ENCODE results near the gene SOWAHB. TPM values are rescaled to one million over a fixed set of nuclear protein-coding genes. Genes with fewer than 3 reads are reported as not detected.
"Not testable (repeated sequence)": the region's sequence is repeated elsewhere in the genome, so short reads cannot be mapped to it uniquely, and the experiment has no call there.

SOWAHB gene
- total RNA-seq, 1 experiment from 2014 or later = not detected

DNA sequence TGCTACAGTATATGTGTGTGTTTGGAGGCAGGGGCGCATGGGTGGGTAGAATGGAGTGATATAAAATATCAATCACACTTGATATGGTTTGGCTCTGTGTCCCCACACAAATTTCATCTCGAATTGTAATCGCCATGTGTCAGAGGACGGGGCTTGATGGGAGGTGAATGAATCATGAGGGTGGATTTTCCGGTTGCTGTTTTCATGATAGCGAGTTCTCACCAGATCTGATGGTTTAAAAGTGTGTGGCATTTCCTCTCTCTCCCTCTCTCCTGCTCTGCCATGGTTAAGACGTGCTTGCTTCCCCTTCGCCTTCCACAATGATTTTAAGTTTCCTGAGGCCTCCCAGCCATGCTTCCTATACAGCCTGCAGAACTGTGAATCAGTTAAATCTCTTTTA, 14.8 kb downstream of the SOWAHB start:
- H3K4me1 ChIP-seq (replicated peaks) = peaks cover 18% of the 10 kb centered on the region
- peak overlapping the region; percentile 94 for H3K27ac ChIP-seq
- DNase-seq (ENCODE audit: low read depth in 1 of 2, low spot score in 2 of 2) = peak; percentile 71 to 81
- no peak overlapping the region for H3K4me3 ChIP-seq
- no peaks in the 10 kb centered on the region for H3K36me3 ChIP-seq
- no peaks in the 10 kb centered on the region for H3K9me3 ChIP-seq (replicated peaks)
- H3K27me3 ChIP-seq (replicated peaks) = no peaks in the 10 kb centered on the region

DNA sequence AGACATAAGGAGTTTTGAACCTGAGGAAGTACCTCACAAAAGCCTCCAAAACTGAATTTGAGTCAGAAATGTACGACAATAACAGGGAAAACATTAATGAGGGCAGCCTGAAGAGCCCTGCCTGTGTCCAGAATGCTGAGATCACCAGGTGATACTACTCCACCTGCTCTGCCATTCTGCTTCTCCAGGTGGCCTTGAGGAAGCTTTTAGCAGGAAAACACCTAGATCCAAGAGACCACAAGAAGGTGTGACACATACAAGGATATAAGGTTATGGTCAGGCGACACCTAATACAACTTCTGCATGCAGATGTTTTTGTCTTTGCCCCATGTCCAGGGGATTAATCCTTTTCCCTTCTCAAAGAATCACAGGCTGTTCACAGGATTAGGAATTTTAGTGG, 15.3 kb downstream of the SOWAHB start:
- H3K4me3 ChIP-seq = no peak overlapping the region
- H3K4me1 ChIP-seq (replicated peaks) = peaks cover 18% of the 10 kb centered on the region
- H3K36me3 ChIP-seq = no peaks in the 10 kb centered on the region
- H3K27ac ChIP-seq = peak overlapping the region; percentile 94
- H3K9me3 ChIP-seq (replicated peaks) = no peaks in the 10 kb centered on the region
- DNase-seq (ENCODE audit: low read depth in 1 of 2, low spot score in 2 of 2) = no peak
- no peaks in the 10 kb centered on the region for H3K27me3 ChIP-seq (replicated peaks)

DNA sequence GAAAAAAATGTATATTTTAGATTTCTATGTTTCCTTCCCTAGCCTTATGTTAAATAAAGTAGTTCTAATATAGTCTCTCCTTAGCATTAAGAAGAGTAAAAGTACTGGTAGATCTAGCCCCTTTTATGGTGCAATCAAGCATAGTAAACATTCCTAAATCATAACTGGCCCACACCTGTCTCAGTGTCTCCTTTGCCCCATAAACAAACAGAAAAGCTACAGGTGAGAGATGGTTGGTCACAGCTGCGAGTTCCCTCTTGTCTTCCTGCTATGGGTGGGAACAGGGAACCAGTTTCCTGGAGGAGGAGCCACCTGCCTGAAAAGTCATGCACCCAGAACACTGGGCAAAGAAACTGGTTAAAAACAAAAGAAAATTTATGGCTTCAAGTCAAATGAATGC, 16.6 kb downstream of the SOWAHB start:
- DNase-seq (ENCODE audit: low read depth in 1 of 2, low spot score in 2 of 2) = no peak
- Histone ChIP-seq H3K36me3 (no peaks in the 10 kb centered on the region), H3K27me3 (replicated peaks) (no peaks in the 10 kb centered on the region), H3K27ac (no peak overlapping the region), H3K9me3 (replicated peaks) (no peaks in the 10 kb centered on the region), H3K4me1 (replicated peaks) (peaks cover 18% of the 10 kb centered on the region), H3K4me3 (no peak overlapping the region)

DNA sequence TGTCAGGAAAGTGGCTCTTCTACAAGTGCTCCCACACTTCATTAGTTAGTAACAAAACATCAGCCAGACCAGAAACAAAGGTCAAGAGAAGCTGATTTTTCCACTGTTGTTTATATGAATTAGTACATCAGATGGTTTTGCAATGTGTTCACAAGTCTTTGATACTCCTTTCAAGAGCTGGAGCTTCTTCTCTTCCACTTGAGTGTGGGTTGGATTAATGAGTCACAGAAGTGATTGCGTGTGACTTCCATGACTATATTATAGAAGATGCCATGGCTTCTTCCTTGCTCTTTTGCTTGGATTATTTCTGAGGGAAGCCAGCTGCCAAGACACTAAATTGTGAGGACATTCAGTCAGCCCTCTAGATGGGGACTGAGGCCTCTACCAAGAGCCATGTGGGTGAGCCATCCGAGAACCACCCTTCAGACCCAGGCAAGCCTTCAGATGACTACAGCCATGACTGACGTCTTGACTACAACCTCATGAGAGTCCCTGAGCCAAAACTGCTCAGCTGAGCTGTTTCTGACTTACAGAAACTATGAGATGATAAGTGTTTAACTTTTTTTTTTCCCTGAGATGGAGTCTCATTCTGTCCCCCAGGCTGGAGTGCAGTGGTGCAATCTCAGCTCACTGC, 18.1 kb downstream of the SOWAHB start:
- Histone ChIP-seq H3K27ac (no peak overlapping the region), H3K27me3 (replicated peaks) (no peaks in the 10 kb centered on the region), H3K4me1 (replicated peaks) (peaks cover 18% of the 10 kb centered on the region), H3K9me3 (replicated peaks) (no peaks in the 10 kb centered on the region), H3K4me3 (no peak overlapping the region), H3K36me3 (no peaks in the 10 kb centered on the region)
- DNase-seq (ENCODE audit: low read depth in 1 of 2, low spot score in 2 of 2) = no peak

DNA sequence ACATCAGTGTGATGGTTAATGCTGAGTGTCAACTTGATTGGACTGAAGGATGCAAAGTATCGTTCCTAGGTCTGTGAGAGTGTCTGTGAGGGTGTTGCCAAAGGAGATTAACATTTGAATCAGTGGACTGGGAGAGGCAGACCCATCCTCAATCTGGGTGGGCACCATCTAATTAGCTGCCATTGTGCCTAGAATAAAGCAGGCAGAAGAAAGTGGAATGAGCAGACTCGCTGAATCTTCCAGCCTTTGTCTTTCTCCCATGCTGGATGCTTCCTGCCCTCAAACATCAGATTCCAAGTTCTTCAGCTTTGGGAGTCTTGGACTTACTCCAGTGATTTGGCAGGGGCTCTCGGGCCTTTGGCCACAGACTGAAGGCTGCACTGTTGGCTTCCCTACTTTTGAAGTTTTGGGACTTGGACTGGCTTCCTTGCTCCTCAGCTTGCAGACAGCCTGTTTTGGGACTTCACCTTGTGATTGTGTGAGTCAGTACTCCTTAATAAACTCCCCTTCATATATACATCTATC, 19.2 kb downstream of the SOWAHB start:
- not testable (repeated sequence) for H3K27ac ChIP-seq; DNase-seq (ENCODE audit: low read depth in 1 of 2, low spot score in 2 of 2); H3K27me3 ChIP-seq (replicated peaks); H3K36me3 ChIP-seq; H3K9me3 ChIP-seq (replicated peaks); H3K4me3 ChIP-seq
- peaks cover 14% of the 10 kb centered on the region for H3K4me1 ChIP-seq (replicated peaks)

DNA sequence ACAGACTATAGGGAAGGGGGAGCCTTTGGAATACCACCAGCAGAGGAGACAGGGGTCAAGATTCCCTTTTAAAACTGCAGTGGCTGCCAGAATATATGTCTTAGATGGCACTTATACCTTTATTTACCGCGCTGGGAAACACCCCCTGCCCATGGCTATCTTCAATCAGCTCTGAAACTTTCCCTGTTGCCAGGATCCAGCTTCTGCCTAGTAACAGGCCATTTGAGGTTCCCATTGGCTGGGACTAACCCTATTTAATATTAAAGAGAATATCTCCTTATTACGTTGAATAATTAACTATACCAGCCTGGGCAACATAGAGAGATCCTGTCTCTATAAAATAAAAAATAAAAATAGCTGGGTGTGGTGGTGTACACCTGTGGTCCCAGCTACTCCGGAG, 23.8 kb downstream of the SOWAHB start:
- Histone ChIP-seq H3K4me1 (replicated peaks) (peaks cover 4% of the 10 kb centered on the region; the same call in 1 of the 2 replicates), H3K27me3 (replicated peaks) (no peaks in the 10 kb centered on the region), H3K4me3 (no peak overlapping the region), H3K9me3 (replicated peaks) (no peaks in the 10 kb centered on the region), H3K36me3 (no peaks in the 10 kb centered on the region), H3K27ac (no peak overlapping the region)
- DNase-seq (ENCODE audit: low read depth in 1 of 2, low spot score in 2 of 2) = no peak

DNA sequence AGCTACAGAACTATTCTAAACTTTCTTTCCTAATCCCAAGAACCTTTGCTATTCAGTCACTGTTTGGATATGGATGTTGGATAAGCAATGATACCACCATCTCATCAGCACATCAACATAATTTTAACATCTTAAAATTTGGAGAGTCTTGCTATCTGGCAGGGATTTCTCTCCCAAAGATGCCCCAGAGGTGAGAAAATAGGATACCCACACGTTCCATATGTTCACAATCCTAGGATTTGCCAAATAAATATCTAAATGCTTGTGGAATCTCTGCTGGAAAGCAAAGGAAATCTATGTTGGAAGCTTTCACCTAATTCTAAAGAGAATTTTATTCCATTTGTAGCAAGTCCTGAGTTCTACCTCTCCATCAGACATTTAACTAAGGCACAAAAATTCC, 24.4 kb downstream of the SOWAHB start:
- Histone ChIP-seq H3K36me3 (no peaks in the 10 kb centered on the region), H3K9me3 (replicated peaks) (no peaks in the 10 kb centered on the region), H3K27me3 (replicated peaks) (no peaks in the 10 kb centered on the region), H3K4me1 (replicated peaks) (peaks cover 9% of the 10 kb centered on the region), H3K4me3 (no peak overlapping the region), H3K27ac (no peak overlapping the region)
- DNase-seq (ENCODE audit: low read depth in 1 of 2, low spot score in 2 of 2) = no peak

DNA sequence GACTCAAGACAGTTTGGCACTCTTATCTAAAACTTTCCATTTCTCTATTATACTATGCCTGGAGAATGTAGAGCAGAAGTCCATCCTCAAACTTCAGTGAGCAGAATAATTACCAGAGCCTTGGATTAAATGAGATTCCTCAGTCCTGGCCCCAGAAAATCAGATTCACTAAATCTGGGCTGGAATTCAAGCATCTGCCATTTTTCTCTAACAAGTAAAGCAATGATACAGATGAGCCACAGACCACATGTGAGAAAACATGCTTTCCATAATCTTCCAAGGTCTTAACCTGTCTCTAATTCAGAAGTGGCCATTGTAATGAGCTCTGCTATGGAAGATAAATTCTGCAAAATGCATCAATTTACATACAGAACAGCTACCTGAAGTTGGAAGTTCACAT, 25.4 kb downstream of the SOWAHB start:
- Histone ChIP-seq H3K9me3 (replicated peaks) (no peaks in the 10 kb centered on the region), H3K4me1 (replicated peaks) (peaks cover 12% of the 10 kb centered on the region), H3K36me3 (no peaks in the 10 kb centered on the region), H3K27ac (no peak overlapping the region), H3K27me3 (replicated peaks) (no peaks in the 10 kb centered on the region), H3K4me3 (no peak overlapping the region)
- DNase-seq (ENCODE audit: low read depth in 1 of 2, low spot score in 2 of 2) = no peak

DNA sequence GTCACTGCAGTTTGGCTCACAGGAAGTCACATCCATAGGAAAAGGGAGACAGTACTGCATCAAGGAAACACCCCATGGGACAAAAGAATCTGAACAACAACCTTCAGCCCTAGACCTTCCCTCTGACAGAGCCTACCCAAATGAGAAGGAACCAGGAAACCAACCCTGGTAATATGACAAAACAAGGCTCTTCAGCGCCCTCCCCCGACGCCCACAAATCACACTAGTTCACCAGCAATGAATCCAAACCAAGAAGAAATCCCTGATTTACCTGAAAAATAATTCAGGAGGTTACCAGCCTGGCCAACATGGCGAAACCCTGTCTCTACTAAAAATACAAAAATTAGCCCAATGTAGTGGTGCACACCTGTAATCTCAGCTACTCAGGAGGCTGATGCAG, 29.2 kb downstream of the SOWAHB start:
- DNase-seq (ENCODE audit: low read depth in 1 of 2, low spot score in 2 of 2); H3K4me3 ChIP-seq; H3K36me3 ChIP-seq; H3K27me3 ChIP-seq (replicated peaks); H3K27ac ChIP-seq; H3K9me3 ChIP-seq (replicated peaks): not testable (repeated sequence)
- peaks cover 12% of the 10 kb centered on the region for H3K4me1 ChIP-seq (replicated peaks)

DNA sequence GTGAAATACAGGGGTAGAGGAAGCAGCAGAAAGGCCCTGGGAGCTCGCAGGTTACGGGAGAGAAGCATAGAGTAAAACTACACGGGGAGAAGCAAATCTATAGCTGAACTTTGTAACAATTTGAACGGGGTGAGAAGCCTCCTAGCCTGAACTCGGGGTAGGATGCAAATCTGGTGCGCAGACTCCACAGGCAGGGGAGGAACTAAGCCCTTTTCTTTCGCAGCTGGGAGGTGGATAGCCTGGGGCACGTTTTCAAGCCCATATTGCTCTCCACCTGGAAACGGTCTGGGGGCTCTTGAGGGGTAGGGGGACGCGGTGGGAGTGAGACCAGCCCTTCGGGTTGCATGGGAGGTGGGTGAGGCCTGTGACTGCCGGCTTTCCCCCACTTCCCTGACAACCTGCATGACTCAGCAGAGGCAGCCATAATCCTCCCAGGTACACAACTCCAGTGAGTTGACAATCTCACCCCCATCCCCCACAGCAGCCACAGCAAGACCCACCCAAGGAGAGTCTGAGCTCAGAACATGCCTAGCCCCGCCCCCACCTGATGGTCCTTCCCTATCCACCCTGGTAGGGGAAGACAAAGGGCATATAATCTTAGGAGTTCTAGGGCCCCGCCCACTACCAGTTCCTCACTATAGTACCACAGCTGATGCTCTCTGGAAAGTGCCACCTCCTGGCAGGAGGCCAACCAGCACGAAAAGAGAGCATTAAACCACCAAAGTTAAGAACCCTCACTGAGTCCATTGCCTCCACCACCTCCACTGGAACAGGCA, 29.9 kb downstream of the SOWAHB start:
- Histone ChIP-seq H3K36me3 (no peaks in the 10 kb centered on the region), H3K27me3 (replicated peaks) (no peaks in the 10 kb centered on the region), H3K4me1 (replicated peaks) (peaks cover 12% of the 10 kb centered on the region), H3K27ac (no peak overlapping the region), H3K4me3 (no peak overlapping the region), H3K9me3 (replicated peaks) (no peaks in the 10 kb centered on the region)
- no peak for DNase-seq (ENCODE audit: low read depth in 1 of 2, low spot score in 2 of 2)

DNA sequence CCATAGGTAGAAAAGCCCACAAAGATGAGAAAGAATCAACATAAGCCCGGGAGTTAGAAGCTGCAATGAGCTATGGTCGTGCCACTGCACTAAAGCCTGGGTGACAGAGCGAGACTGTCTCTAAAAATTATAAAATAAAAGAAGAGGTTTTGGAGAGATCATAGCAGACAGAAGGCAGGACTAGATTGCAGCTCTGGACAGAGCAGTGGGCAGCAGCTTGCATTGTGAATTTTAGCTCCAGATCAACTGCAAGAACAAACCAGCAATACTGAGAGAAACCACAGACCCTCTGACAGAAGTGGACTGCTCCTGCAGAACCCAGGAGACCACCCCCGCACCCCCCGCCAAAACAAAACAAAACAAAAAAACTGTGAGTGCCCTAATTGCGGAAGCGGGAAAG, 30.6 kb downstream of the SOWAHB start:
- peaks cover 12% of the 10 kb centered on the region for H3K4me1 ChIP-seq (replicated peaks)
- no peaks in the 10 kb centered on the region for H3K36me3 ChIP-seq
- no peaks in the 10 kb centered on the region for H3K9me3 ChIP-seq (replicated peaks)
- H3K27ac ChIP-seq = no peak overlapping the region
- DNase-seq (ENCODE audit: low read depth in 1 of 2, low spot score in 2 of 2) = no peak
- H3K27me3 ChIP-seq (replicated peaks) = no peaks in the 10 kb centered on the region
- H3K4me3 ChIP-seq = no peak overlapping the region

DNA sequence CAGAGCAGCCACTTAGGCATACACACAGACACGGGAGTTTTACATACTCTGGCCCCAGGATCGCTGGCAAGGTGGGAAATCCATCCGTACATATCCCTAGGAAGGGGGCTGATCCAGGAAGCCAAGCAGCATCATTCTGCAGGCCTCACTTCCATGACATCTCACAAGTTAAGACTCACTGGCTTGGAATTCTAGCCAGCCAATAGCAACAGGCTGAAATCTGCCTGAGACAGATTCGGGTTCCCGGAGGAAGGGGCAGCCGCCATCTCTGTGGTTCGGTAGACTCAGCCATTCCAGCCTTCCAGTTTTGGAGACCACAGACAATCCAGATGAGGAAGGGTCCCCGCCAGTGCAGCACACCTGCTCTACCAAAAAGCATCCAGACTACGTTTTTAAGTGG, 31.3 kb downstream of the SOWAHB start:
- H3K4me3 ChIP-seq = no peak overlapping the region
- no peaks in the 10 kb centered on the region for H3K27me3 ChIP-seq (replicated peaks)
- H3K9me3 ChIP-seq (replicated peaks) = no peaks in the 10 kb centered on the region
- H3K27ac ChIP-seq = no peak overlapping the region
- no peak for DNase-seq (ENCODE audit: low read depth in 1 of 2, low spot score in 2 of 2)
- H3K36me3 ChIP-seq = no peaks in the 10 kb centered on the region
- H3K4me1 ChIP-seq (replicated peaks) = peaks cover 12% of the 10 kb centered on the region

DNA sequence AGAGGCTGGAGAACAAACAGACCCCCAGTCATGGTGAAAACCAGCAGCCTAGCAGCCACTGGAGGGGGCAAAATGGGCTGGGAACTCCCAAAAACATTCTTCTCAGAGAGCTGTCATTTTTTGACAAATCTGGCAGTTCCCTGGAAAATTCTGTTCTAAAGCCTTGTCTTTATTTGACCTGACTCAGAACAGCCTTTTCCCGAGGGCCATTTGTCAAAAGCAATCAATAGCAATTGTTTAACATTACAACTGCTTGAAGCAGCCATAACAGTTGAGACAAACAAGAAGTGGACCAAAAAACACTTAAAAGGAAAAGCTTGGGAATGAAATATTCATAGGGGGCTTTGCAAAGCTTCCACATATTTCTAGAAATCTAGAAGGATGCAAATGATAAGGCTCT, 39.6 kb downstream of the SOWAHB start:
- Histone ChIP-seq H3K36me3 (no peaks in the 10 kb centered on the region), H3K27me3 (replicated peaks) (no peaks in the 10 kb centered on the region), H3K9me3 (replicated peaks) (no peaks in the 10 kb centered on the region), H3K27ac (no peak overlapping the region), H3K4me1 (replicated peaks) (no peaks in the 10 kb centered on the region), H3K4me3 (no peak overlapping the region)
- no peak for DNase-seq (ENCODE audit: low read depth in 1 of 2, low spot score in 2 of 2)

DNA sequence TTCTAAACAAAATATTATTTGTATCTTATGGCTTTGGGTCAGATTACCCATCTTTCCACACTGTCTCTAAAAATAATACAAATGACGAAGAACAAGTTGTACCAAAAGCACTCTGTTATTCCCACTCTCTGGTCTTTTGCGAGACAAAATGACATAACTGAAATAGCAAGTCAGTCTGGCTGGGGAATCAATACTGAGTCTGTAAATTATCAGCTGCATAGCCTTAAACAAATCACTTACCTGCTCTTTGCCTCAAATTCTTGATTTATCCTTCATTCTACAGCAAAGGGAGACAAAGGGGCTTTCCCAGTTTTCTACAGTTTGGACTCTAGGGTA, 40.9 kb downstream of the SOWAHB start:
- no peak overlapping the region for H3K4me3 ChIP-seq

More for the DNA sequence above, 40.9 kb downstream of the SOWAHB start:
- Histone ChIP-seq H3K36me3 (no peaks in the 10 kb centered on the region), H3K9me3 (replicated peaks) (no peaks in the 10 kb centered on the region), H3K27ac (no peak overlapping the region), H3K4me1 (replicated peaks) (no peaks in the 10 kb centered on the region), H3K27me3 (replicated peaks) (no peaks in the 10 kb centered on the region)
- no peak for DNase-seq (ENCODE audit: low read depth in 1 of 2, low spot score in 2 of 2)
